MV-4-11 (cell line): ENCODE measurements around the gene ANAPC15.

ENCODE experiments used
- DNase-seq: peaks from one replicate; lab custom pipeline; 2025; lab: John Stamatoyannopoulos, UW

Gene ANAPC15

DNA sequence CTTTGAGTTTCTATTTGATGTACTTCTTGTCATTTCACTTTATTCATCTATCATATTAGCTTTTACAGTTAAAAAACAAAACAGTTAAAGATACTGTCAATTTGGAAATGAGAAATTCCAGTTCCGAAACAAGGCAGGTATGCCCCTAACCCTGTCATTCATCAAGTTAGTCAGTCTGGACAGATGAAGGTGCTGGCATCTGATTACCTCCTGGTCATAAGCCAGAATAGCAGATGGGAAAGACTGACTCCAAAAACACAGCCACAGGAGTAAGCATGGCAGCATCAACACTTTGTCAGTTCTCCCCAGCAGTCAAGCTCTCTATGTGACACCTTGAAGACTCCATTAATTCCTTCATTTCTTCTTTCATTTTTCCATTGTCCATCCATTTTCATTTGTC lies 27.5 kb downstream of the ANAPC15 start:
- no peak for DNase-seq

DNA sequence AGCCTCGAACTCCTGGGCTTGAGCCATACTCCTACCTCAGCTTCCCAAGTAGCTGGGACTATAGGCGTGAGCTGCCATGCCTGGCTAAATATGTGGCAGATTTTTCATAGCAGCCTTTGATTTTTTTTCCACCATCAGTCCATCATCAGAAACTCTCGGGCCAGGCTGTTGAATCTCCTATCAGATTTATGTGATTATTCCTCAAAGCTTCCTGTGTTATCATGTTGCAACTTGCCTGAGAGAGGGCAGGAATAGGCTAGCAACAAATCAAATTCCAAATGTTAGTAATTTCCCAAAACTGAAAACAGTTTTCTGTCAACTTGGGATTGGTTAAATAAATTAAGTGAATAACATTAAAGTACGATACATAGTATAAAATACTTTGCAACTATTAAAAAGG lies 28.4 kb downstream of the ANAPC15 start:
- DNase-seq = no peak

DNA sequence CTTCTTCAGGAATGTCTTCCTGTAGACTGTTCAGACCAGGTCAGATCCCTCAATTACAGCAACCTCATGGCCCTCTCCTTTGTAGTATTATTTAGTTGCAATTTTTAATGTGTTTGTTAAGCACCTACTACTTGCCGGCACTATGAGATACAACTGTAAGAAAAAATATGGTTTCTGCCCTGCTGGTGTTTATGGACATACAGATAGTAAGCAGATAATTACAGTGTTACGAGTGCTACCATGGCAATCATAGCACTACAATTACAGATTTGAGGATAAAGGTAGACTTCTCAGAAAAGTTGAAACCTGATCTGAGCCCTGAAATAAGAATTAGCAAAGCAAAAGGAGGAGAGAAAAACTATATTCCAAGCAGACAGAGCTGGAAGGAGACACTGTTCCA lies 29.1 kb downstream of the ANAPC15 start:
- DNase-seq = no peak

DNA sequence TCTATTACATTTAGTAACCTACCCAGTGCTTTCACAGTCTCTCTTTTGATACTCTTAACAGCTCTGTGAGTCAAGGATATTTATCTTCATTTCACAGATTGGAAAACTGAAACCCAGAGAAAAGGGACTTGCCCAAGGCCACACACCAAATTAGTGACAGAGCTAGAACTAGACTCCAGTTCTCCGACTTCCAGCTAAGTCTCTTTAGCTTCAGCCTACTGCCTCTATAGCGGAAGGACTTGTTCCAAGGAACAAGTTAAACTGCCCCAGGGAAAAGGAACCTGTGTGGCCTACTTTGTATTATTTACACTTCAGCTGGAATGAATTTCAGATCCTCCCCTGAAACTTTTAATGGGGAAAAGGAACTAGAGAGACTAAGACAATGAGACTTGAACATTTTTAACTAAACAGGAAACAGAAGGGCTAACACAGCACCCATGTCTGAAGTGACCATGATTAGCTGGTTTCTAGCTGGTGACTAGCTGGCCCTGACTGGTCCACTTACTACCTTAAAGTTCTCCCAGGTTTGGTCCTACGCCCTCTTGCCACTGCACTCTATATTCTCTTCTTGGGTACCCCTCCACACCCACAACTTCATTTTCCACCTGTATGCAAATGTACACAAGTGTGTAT lies 30.6 kb downstream of the ANAPC15 start:
- peak; percentile 46 for DNase-seq

DNA sequence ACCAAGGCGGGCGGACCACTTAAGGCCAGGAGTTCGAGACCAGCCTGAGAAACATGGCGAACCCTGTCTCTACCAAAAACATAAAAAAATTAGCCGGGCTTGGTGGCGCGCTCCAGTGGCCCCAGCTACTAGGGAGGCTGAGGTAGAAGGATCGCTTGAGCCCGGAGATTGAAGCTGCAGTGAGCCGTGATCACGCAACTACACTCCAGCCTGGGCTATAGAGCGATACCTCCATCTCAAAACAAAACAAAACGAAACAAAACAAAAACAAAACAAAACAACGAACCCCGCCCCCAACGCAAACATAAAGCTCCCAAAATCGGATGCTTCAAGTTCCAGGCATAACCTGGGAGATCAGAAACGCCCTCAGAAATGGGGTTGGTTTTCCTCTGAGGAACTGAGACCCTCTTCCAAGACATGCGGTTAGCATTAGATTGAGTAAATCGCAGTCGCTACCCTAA lies 31.3 kb downstream of the ANAPC15 start:
- DNase-seq = no peak

DNA sequence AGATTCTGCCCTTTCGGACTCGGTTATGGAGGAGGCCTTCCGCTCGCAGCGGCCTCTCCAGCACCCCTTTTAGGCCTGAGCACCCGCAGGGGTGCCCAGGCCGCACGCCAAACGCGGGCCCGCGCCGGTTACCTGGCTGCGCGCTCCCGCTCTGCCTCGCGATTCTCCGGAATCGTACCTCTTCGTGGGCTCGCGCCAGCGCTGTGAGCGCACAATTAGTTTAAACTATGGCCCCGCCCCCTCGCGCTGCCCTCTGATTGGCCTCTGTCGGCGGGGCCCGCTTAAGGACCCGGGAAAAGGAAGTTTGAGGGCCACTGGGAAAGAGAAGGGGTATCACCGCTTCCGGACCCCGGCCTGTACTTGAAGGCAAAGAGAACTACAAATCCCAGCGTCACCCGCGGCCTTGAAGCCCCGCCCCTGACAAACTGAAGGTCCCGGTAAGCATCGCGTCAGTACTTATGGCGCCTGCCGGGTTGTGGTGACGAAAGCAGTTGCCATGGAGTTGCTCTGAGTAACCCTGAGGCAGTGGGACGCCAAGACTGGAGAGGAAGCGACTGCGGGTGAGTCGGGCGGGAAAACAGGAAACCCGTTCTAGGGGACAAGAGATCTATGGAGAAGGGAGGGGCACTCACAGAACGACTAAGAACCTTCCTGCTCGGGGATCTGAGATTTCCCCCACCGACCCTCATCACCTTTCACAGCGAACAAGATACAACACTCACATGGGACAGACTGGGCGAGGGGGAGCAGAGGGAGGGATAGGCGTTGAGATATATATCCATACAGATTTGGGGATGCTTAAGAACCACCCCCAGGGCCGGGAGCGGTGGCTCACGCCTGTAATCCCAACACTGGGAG lies 31.9 kb downstream of the ANAPC15 start, which contains the start of the genes LRRC51 and NUMA1:
TSS of gene LRRC51 (plus strand) at position 525 of the 858 bp plus-strand sequence. CDS start 8,234 bp downstream, outside the sequence.
TSS of gene NUMA1 (minus strand) at position 217 of the 858 bp plus-strand sequence. CDS start 44,599 bp downstream, outside the sequence.
- DNase-seq = peak; percentile 100

DNA sequence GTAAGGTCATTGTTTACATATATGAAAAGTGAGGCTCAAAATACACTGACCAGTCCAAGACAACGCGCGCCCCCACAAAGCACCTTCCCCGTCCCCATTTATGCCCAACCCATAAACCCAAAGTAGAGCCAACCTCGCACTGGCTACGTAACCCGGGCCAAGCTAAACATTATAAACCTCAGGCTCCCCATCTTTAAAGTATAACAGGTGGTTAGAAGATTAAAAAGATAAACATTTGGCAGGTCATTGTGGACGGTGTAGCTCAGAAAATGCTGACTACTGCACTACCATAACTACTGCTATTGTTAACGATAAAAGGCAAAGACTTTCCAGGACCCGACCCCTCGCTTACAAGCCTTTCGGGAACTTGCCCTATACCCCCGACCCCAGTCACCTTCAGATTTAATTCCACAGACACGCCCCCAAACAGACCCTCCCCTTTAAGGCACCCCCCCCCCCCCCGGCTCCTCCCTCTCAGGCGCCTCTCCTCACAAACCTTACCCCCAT lies 32.6 kb downstream of the ANAPC15 start:
- DNase-seq = no peak

DNA sequence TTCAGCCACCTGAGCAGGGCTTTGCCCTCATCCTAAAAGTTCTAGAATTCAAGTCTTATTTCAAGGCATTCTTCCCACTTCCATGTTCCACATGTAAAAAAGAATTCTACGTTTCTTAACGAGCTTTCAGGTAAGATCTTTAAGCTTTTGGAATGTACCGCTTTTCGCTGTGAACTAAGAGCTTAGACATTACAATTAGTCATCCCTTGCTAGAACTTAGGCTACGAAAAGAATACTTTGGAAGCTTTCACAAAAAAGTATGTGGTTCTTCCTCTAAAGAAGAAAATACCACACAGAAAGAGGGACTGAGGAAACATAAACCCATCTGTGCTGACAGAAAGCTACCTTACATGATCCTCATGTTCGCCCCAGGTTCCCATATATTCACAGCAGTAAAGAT lies 34.0 kb downstream of the ANAPC15 start:
- DNase-seq = no peak

DNA sequence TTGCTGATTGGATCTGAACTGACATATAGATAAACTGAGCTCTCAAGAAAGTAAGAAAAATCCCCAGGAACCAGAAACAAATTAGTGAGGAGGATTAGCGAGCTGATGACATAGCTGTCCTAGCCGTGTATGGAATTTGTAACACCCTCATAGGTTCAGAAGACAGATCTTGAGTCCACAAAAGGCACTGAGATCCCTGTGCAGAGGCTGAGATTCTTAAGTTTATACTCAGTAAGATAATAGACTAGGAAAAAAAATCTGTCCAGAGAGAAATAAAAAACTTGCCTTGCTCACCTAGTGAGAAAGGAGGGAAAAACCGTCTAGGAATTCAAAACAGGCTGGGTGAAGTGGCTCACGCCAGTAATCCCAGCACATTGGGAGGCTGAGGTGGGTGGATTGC lies 36.7 kb downstream of the ANAPC15 start:
- DNase-seq = no peak

DNA sequence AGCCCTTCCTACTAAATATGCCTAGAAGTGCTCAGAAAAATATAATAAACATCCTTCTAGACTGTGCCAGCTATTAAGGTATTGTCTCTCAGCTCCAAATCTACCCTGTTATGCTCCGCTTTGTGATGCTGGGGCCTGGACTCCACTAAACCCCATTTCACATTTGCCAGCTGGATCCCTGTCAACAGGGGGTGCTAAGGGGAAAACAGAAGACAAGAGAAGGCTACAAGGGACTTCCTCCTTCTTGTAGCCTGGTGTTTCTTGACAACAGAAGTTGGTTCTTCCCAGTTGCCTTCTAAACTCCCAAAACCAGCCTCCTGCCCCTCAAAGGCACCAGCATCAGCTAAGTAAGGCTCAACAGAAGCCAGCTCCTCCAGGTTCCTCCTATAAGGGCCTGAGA lies 37.4 kb downstream of the ANAPC15 start:
- peak; percentile 76 for DNase-seq

DNA sequence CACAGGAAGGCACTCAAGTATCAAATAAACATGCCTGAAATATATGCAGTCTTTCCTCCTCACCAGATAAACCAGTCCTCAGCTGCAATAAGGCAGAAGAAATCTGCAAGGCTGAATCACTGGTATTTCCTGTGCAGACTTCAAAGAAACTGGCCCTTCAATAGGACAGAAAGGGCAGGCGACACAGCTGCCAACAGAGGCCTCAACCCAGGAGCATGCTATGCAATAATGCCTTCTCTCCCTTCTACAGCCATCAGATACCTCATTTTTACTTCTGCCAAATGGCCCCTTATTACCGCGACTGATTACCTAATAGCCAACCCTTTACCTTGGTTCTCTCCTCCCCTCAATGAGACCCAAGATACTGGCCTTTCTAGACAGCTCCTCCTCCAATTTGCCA lies 40.1 kb downstream of the ANAPC15 start:
- DNase-seq = peak; percentile 64

DNA sequence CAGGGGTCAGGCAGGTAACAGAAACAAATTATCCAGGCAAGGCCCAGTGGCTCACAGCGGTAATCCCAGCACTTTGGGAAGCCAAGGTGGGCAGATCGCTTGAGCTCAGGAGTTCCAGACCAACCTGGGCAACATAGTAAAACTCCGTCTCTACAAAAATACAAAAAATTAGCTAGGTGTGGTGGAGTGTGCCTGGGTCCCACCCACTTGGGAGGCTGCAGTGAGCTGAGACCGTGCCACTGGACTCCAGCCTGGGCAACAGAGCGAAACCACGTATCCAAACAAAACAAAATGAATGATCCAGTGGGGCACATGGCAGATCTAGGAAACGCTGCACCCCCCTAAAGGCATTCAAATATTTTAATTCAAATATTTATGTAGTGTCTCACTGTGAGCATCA lies 42.0 kb downstream of the ANAPC15 start:
- DNase-seq = no peak

DNA sequence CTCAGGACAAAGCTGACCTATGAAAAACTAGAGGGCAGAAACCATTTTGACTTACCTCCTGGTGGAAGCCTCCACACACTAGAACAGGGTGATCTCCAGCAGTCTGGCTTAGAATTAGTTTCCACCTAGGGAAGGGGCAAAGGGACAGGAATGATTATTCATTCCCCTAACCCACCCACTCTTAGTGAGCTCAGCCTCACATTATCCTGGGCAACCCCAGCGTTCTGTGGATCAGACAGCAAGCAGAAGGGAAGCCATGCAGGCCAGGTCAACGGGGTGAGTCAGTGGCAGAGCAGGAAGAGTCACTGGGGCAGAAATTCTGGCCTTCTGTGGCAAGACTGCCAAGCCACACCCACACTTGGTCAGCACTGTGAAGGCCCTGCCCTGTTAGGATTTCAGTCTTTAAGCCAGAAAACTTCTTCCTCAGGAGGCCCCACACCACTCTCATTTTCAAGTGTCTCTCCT lies 42.7 kb downstream of the ANAPC15 start:
- peak; percentile 93 for DNase-seq

DNA sequence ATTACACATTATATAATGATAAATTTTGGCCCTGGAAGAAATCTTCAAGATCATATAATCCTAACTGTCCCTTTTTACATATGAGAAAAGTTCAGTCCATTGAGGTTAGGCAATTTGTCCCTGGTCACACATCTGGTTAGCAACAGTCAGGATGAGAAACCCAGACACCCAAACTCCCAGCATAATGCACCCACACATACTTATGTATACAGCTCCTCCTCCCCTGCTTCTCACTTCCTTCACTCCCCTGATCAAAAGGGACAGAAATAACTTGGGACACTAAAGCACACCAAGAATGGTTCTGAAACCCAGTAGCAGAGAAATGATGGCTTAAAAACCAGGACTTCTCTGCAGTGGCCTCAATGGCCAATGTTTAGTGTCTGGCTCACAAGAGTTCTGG lies 43.3 kb downstream of the ANAPC15 start:
- DNase-seq = peak; percentile 80

DNA sequence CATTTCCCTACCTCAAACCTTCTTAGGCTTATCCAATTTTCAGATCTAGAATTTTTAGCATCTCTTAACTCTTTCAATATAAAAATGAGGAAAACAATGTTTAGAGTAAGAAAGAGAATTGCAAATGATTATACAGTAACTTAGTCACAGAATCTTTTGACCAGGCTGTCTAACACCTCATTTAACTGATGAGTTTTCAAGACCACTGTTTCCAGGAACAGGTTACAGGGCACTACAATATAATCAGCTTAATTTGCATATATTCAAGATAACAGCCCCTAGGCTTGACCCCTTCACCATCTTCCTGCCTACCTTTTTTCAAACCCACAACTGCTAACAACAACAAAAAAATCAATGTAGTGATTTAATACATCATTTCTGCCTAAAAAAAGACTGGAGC lies 44.8 kb downstream of the ANAPC15 start:
- DNase-seq = no peak

DNA sequence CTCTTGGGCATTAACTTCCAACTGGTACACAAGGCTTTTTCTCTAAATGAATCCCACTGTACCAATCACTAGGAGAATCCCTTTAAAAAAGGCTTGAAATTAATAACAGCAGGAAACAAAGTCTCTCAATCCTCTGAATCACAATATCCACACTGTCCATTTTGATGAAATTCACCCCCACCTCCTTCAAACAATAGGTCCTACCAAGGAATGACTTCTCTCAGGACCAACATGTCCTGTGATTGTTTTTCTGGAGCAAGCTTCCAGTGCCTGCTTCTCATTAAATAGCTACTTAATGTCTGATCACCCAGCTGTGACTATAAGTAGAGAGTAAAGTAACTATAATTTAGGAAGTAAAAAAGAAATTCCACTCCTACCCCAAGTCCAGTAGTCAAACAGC lies 45.2 kb downstream of the ANAPC15 start:
- DNase-seq = no peak

DNA sequence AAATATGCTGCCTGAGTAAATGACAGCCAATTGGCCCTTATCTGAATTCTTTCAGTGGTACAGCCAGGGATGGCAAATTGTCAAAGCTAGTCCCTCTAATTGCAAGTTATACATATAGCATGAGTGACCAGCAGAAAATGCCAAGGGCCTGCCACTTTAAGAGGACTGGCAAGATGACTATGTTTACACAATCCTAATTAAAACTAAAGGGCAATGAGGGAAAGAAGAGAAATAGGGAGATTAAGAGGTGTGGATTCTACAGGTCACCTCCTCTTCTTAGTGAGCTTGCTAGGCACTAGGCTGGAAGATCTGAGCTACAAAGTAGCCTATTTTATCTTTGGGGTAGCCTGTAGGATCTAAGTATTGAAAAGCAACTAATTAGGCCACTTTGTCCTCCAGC lies 45.6 kb downstream of the ANAPC15 start:
- no peak for DNase-seq

DNA sequence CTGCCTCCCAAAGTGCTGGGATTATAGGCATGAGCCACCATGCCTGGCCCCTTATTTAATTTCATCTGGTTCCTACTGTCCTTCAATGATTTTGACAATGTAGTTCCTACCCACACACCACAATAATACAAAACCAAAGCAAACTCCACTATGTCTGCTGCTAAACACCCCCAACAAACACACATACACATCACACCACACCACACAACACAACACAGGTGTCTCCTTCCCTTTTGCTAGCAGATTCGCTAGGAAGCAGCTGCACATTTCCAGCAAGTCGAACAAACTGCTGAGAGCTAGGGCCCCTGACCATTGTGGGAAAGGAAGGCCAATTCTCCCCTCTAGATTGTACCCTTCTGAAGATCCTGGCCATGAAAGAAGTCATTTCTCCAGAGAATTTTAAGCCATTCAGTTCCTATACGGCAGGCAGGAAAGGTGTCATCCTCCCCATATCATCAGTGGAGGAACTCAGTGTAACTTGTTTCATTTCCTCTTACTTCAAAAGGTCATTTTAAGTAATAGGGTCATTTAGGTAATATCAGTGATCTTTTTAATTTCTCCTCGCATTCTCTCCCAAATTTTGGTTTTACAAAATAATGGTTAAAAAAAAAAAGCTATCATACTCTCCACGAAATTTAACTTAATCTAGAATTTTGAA lies 50.6 kb downstream of the ANAPC15 start:
- peak; percentile 21 for DNase-seq
